ENCODE measurements around the gene ETV1.

ETV1 gene

DNA sequence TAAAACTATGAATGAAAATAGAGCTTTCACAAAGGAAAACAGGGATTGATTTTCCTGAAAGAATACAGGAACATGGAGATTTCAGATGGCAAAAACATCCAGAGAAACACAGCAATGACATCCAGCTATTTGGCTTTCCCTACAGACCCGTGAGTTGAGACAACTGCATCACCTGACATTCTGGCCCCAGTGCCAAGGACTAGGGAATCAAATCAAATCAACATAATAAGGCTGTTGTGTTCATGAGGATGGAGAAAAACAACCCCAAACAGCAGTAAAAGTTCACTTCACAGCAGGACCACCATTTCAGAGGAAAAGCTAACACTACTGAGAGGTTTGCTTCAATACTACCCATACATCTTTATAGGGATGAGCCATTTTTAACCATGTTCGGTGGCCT lies 25.5 kb downstream of the ETV1 start:
- TF ChIP-seq, protein P1, sequence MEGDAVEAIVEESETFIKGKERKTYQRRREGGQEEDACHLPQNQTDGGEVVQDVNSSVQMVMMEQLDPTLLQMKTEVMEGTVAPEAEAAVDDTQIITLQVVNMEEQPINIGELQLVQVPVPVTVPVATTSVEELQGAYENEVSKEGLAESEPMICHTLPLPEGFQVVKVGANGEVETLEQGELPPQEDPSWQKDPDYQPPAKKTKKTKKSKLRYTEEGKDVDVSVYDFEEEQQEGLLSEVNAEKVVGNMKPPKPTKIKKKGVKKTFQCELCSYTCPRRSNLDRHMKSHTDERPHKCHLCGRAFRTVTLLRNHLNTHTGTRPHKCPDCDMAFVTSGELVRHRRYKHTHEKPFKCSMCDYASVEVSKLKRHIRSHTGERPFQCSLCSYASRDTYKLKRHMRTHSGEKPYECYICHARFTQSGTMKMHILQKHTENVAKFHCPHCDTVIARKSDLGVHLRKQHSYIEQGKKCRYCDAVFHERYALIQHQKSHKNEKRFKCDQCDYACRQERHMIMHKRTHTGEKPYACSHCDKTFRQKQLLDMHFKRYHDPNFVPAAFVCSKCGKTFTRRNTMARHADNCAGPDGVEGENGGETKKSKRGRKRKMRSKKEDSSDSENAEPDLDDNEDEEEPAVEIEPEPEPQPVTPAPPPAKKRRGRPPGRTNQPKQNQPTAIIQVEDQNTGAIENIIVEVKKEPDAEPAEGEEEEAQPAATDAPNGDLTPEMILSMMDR (IDR thresholded peaks at IDR 0.05; ENCODE audit: low read depth, low read length): no peak
- TF ChIP-seq POLR2A (IDR thresholded peaks at IDR 0.05; ENCODE audit: extremely low read depth, insufficient read length) (no peak), MYC (IDR thresholded peaks at IDR 0.05; ENCODE audit: low read depth, low read length) (no peak)
- TF ChIP-seq, protein P2, sequence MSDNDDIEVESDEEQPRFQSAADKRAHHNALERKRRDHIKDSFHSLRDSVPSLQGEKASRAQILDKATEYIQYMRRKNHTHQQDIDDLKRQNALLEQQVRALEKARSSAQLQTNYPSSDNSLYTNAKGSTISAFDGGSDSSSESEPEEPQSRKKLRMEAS (IDR thresholded peaks at IDR 0.05; ENCODE audit: low read depth, low read length): no peak
- DNase-seq (ENCODE audit: low read depth): no peak
- no peak overlapping the region for H3K4me3 ChIP-seq (ENCODE audit: low read depth, low read length)

DNA sequence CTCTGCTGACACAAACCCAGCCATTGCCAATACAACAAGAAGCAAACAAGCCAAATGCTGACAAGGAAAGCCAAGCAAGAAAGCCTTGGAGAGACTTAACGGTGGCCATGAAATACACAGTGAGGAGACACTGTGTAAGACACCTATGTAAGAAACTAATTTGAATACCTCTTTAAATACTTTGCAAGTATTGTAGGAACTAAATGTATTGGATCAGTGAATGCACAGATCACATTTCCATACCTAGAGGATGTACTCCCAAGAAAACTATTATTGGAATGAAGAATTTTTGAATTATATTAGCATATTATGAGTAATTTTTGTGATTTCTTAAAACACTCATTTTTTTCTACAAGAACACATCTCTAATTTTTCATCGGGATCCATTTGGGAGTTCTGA lies 34.0 kb downstream of the ETV1 start:
- DNase-seq (ENCODE audit: low read depth): no peak
- no peak overlapping the region for H3K4me3 ChIP-seq (ENCODE audit: low read depth, low read length)
- TF ChIP-seq, protein P2 (IDR thresholded peaks at IDR 0.05; ENCODE audit: low read depth, low read length): no peak
- TF ChIP-seq MYC (IDR thresholded peaks at IDR 0.05; ENCODE audit: low read depth, low read length) (no peak), POLR2A (IDR thresholded peaks at IDR 0.05; ENCODE audit: extremely low read depth, insufficient read length) (no peak)
- TF ChIP-seq, protein P1 (IDR thresholded peaks at IDR 0.05; ENCODE audit: low read depth, low read length): no peak

DNA sequence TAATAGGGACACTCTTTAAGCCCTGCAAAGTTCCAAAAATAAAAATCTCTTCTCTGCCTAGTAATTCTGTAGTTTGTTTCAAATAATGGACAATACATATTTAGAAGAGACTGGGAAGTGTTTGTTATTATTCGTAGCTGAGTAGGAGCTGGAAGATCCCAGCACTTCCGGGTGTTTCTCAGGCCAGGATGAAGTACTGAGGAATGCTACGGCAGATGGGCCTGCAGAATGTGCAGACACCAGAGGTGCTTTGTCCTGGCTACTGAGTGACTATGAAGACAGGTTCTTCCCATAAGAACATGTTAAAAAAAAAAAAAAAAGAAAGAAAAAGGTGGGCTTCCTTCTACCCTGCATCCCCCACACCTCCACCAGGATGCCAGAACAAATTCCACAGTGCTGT lies 36.1 kb downstream of the ETV1 start:
- no peak for DNase-seq (ENCODE audit: low read depth)
- no peak for TF ChIP-seq MYC (IDR thresholded peaks at IDR 0.05; ENCODE audit: low read depth, low read length)
- TF ChIP-seq POLR2A (IDR thresholded peaks at IDR 0.05; ENCODE audit: extremely low read depth, insufficient read length): no peak
- TF ChIP-seq, protein P1 (IDR thresholded peaks at IDR 0.05; ENCODE audit: low read depth, low read length): no peak
- TF ChIP-seq, protein P2 (IDR thresholded peaks at IDR 0.05; ENCODE audit: low read depth, low read length): no peak
- no peak overlapping the region for H3K4me3 ChIP-seq (ENCODE audit: low read depth, low read length)

DNA sequence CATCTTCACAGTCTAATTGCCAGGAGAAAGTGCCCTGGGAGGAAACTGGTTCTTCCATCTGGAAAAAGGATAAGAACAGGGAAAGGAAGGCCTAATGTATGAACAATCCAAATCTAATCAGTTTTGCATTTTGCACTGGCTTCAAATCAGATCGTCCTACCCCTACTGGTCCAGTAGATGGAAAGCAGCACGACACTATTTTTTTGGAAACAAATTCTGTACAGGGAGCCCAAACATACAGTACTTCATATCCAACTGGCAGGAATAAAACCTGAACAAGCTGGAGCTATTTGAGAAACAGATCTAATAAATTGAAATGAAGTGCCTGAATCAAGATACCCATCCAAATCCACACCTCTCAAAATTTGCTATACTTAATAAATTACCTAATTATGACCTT lies 36.5 kb downstream of the ETV1 start:
- no peak for DNase-seq (ENCODE audit: low read depth)
- no peak for TF ChIP-seq POLR2A (IDR thresholded peaks at IDR 0.05; ENCODE audit: extremely low read depth, insufficient read length)
- TF ChIP-seq, protein P1 (IDR thresholded peaks at IDR 0.05; ENCODE audit: low read depth, low read length): no peak
- TF ChIP-seq, protein P2 (IDR thresholded peaks at IDR 0.05; ENCODE audit: low read depth, low read length): no peak
- no peak for TF ChIP-seq MYC (IDR thresholded peaks at IDR 0.05; ENCODE audit: low read depth, low read length)
- H3K4me3 ChIP-seq (ENCODE audit: low read depth, low read length): no peak overlapping the region

DNA sequence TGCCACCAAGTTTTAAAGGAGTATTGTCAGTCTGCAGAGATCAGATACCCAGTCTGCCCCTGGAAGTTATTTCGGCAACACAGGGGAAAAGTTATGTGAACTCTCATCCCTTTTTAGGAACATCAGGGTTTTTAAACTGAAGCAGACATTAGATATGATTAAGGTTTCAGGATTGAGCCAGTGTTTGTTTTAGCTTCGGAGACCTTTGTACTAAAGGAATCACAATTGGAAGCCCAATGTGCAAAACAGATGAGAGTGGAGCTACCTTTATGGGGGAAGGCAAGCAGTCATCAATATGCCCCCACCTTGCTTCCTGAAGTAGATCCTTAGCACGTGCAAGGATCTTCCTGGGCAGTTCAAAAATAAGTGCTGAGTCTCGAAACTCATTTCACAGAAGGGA lies 39.5 kb downstream of the ETV1 start:
- TF ChIP-seq, protein P1 (IDR thresholded peaks at IDR 0.05; ENCODE audit: low read depth, low read length): no peak
- TF ChIP-seq POLR2A (IDR thresholded peaks at IDR 0.05; ENCODE audit: extremely low read depth, insufficient read length): no peak
- TF ChIP-seq, protein P2 (IDR thresholded peaks at IDR 0.05; ENCODE audit: low read depth, low read length): no peak
- no peak for TF ChIP-seq MYC (IDR thresholded peaks at IDR 0.05; ENCODE audit: low read depth, low read length)
- no peak for DNase-seq (ENCODE audit: low read depth)
- no peak overlapping the region for H3K4me3 ChIP-seq (ENCODE audit: low read depth, low read length)

DNA sequence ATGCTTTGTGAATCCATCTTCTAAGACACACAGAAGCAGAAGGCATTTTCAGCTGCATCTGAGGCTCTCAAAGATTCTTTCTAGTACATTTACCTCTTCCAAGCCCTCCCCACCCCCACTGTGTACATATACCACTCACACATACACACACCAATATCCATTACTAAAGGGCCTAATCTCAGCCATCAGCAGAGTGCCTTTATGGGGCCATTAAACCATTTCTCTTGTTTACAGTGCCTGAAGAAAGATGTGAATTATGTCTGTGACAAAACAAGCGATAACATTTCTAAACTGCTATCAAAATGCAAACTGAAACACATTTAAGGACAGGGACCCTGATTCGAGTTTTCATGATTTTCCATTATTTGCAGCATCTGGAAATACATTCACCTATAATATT lies 40.0 kb downstream of the ETV1 start:
- TF ChIP-seq MYC (IDR thresholded peaks at IDR 0.05; ENCODE audit: low read depth, low read length) (no peak), POLR2A (IDR thresholded peaks at IDR 0.05; ENCODE audit: extremely low read depth, insufficient read length) (no peak)
- TF ChIP-seq, protein P1 (IDR thresholded peaks at IDR 0.05; ENCODE audit: low read depth, low read length): no peak
- TF ChIP-seq, protein P2 (IDR thresholded peaks at IDR 0.05; ENCODE audit: low read depth, low read length): no peak
- DNase-seq (ENCODE audit: low read depth): no peak
- no peak overlapping the region for H3K4me3 ChIP-seq (ENCODE audit: low read depth, low read length)

Data from NB4 (cell line).